Astrocyte of the spinal cord (primary cell): ENCODE measurements around the gene PITPNC1.
A peak's percentile ranks its signal among the peaks of the same experiment; 100 is the strongest.

Experiments used
- DNase-seq: peaks from one replicate; pipeline ENCODE4 v3.0.0; 2011; ENCODE audit warnings: low read depth, low spot score
- H3K4me3 ChIP-seq: 2 replicates; pipeline ENCODE4 v1.5.1; 2011; ENCODE audit warnings: low read depth, mild to moderate bottlenecking, low read length, moderate library complexity
- CTCF ChIP-seq: IDR thresholded peaks from 2 replicates; pipeline ENCODE4 v1.5.1; 2012; ENCODE audit warnings: low read depth, mild to moderate bottlenecking, low read length, inconsistent platforms
- in situ Hi-C: cut with HindIII; loops from 2 replicates; pipeline ENCODE4 v1.10.0; 2017; ENCODE audit warnings: low sequenced_read_pairs

The PITPNC1 gene

GRCh38 chr17:67602974-67603373 is 225.9 kb downstream of the PITPNC1 start:
- DNase-seq = peak; percentile 46
- no peak overlapping the region for H3K4me3 ChIP-seq
- in situ Hi-C loops = no loop called here
- TF ChIP-seq CTCF = peak; percentile 64

- no peak overlapping the region for H3K4me3 ChIP-seq
- peak; percentile 56 for DNase-seq
- in situ Hi-C loops = no loop called here
- TF ChIP-seq CTCF = no peak
These were observed 228.3 kb downstream of the PITPNC1 start for GRCh38 chr17:67605256-67605912.

- no peak for TF ChIP-seq CTCF
- no peak overlapping the region for H3K4me3 ChIP-seq
- in situ Hi-C loops = no loop called here
- DNase-seq = no peak
These were observed 229.4 kb downstream of the PITPNC1 start for GRCh38 chr17:67606471-67606870.

- DNase-seq = no peak
- no peak for TF ChIP-seq CTCF
- H3K4me3 ChIP-seq = no peak overlapping the region
- in situ Hi-C loops = no loop called here
These were observed 230.0 kb downstream of the PITPNC1 start for GRCh38 chr17:67606896-67607604.

- in situ Hi-C loops = no loop called here
- H3K4me3 ChIP-seq = no peak overlapping the region
- DNase-seq = no peak
- no peak for TF ChIP-seq CTCF
These were observed 233.0 kb downstream of the PITPNC1 start for GRCh38 chr17:67610061-67610460.

GRCh38 chr17:67613961-67614360 is 236.9 kb downstream of the PITPNC1 start:
- in situ Hi-C loops = no loop called here
- no peak for TF ChIP-seq CTCF
- H3K4me3 ChIP-seq = no peak overlapping the region
- DNase-seq = no peak
